Smooth muscle cell (in vitro differentiated cells): ENCODE data around the gene SPATA6L. TPM values are rescaled to one million over a fixed set of nuclear protein-coding genes. Genes with fewer than 3 reads are reported as not detected.

ENCODE experiments used
- DNase-seq: peaks from one replicate; lab custom pipeline; 2025; ENCODE audit not compliant: unreplicated experiment; lab: John Stamatoyannopoulos, UW
- H2AFZ ChIP-seq: fragments of 200-600 bp; sonication (generic); 2 replicates; pipeline ENCODE4 v1.6.0; 2016; ENCODE audit warnings: antibody characterized with exemption, low read depth, mild to moderate bottlenecking
- H3F3A ChIP-seq: fragments of 200-600 bp; sonication (generic); 2 replicates; pipeline ENCODE4 v1.6.0; 2017; ENCODE audit warnings: antibody characterized with exemption, low read depth
- H3K27ac ChIP-seq: fragments of 200-600 bp; sonication (generic); 2 replicates; pipeline ENCODE4 v1.5.1; 2016; ENCODE audit warnings: low read depth, mild to moderate bottlenecking
- H3K27me3 ChIP-seq: fragments of 200-600 bp; sonication (generic); 2 replicates; pipeline ENCODE4 v1.6.1; 2016; ENCODE audit warnings: low read depth, mild to moderate bottlenecking
- H3K36me3 ChIP-seq: fragments of 200-600 bp; sonication (generic); 2 replicates; pipeline ENCODE4 v1.5.1; 2016; ENCODE audit warnings: low read depth
- H3K4me1 ChIP-seq: fragments of 200-600 bp; sonication (generic); 2 replicates; pipeline ENCODE4 v1.5.1; 2016; ENCODE audit warnings: low read depth
- H3K4me2 ChIP-seq: fragments of 200-600 bp; sonication (generic); 2 replicates; pipeline ENCODE4 v1.6.0; 2016; ENCODE audit warnings: mild to moderate bottlenecking
- H3K4me3 ChIP-seq: fragments of 200-600 bp; sonication (generic); 2 replicates; pipeline ENCODE4 v1.5.1; 2016; ENCODE audit warnings: mild to moderate bottlenecking
- H3K79me2 ChIP-seq: fragments of 200-600 bp; sonication (generic); 2 replicates; pipeline ENCODE4 v1.6.0; 2016; ENCODE audit warnings: low read depth, mild to moderate bottlenecking
- H3K9ac ChIP-seq: fragments of 200-600 bp; sonication (generic); 2 replicates; pipeline ENCODE4 v1.6.0; 2016; ENCODE audit warnings: low read depth
- H3K9me3 ChIP-seq: fragments of 200-600 bp; sonication (generic); replicated peaks from 2 replicates; pipeline ENCODE4 v1.5.1; 2016; ENCODE audit warnings: low read depth
- H4K20me1 ChIP-seq: fragments of 200-600 bp; sonication (generic); 2 replicates; pipeline ENCODE4 v1.6.0; 2016; ENCODE audit warnings: low read depth
- CTCF ChIP-seq: fragments of 200-600 bp; sonication (generic); IDR thresholded peaks from 2 replicates; pipeline ENCODE4 v1.5.1; 2017; ENCODE audit warnings: borderline replicate concordance, mild to moderate bottlenecking, antibody characterized with exemption; ENCODE audit not compliant: insufficient read depth, poor library complexity, severe bottlenecking
- WGBS: methylation state at CpG from one replicate; pipeline ENCODE4 v1.1.7; 2016; ENCODE audit warnings: low lambda C conversion rate; 5-methylcytosine and 5-hydroxymethylcytosine counted together
- polyA plus RNA-seq: library from polyadenylated mRNA; unstranded; fragments of >200 nt; fragmentation: Nextera tagmentation; extraction: Ambion mirVana; gene quantifications from 2 replicates; pipeline ENCODE4 v1.2.1, GENCODE V29; 2016
- total RNA-seq: library from RNA; depleted of rRNA; stranded (reverse); fragments of >200 nt; gene quantifications from 2 replicates; pipeline ENCODE4 v1.2.3, GENCODE V29; 2014

Gene SPATA6L
- total and polyA plus RNA-seq, 2 experiments from 2014 or later, result 0.57 to 0.67 TPM

- H3K4me3 ChIP-seq, result no peak overlapping the region
- no peak overlapping the region for H2AFZ ChIP-seq
- no peaks in the 10 kb centered on the region for H3K9me3 ChIP-seq
- no peaks in the 10 kb centered on the region for H4K20me1 ChIP-seq
- peaks cover 2% of the 10 kb centered on the region for H3K4me1 ChIP-seq
- no peak overlapping the region for H3K9ac ChIP-seq
- H3F3A ChIP-seq, result no peaks in the 10 kb centered on the region
- H3K36me3 ChIP-seq, result no peaks in the 10 kb centered on the region
- no peaks in the 10 kb centered on the region for H3K79me2 ChIP-seq
- DNase-seq, result no peak
- TF ChIP-seq CTCF, result no peak
- 69% methylated on average over 2 of the region's 2 CpGs for WGBS
- no peak overlapping the region for H3K27ac ChIP-seq
- H3K27me3 ChIP-seq, result no peaks in the 10 kb centered on the region
- H3K4me2 ChIP-seq, result no peak overlapping the region
Observed at GRCh38 chr9:4620881-4621555, 45.3 kb downstream of the SPATA6L start.

GRCh38 chr9:4620057-4620765, 46.1 kb downstream of the SPATA6L start:
- no peaks in the 10 kb centered on the region for H3K9me3 ChIP-seq
- H3K27me3 ChIP-seq, result no peaks in the 10 kb centered on the region
- H3K27ac ChIP-seq, result no peak overlapping the region
- TF ChIP-seq CTCF, result no peak
- DNase-seq, result no peak
- no peaks in the 10 kb centered on the region for H3K36me3 ChIP-seq
- no peak overlapping the region for H3K4me2 ChIP-seq
- H3K4me3 ChIP-seq, result no peak overlapping the region
- H2AFZ ChIP-seq, result no peak overlapping the region
- no peaks in the 10 kb centered on the region for H3F3A ChIP-seq
- peaks cover 2% of the 10 kb centered on the region for H3K4me1 ChIP-seq
- no peaks in the 10 kb centered on the region for H3K79me2 ChIP-seq
- no peaks in the 10 kb centered on the region for H4K20me1 ChIP-seq
- 86% methylated on average over 3 of the region's 3 CpGs for WGBS
- H3K9ac ChIP-seq, result no peak overlapping the region

GRCh38 chr9:4618700-4619099, 47.6 kb downstream of the SPATA6L start:
- H3K9ac ChIP-seq, result no peak overlapping the region
- TF ChIP-seq CTCF, result no peak
- H3K27ac ChIP-seq, result no peak overlapping the region
- H3K4me1 ChIP-seq, result peaks cover 2% of the 10 kb centered on the region
- H3K27me3 ChIP-seq, result no peaks in the 10 kb centered on the region
- 95% methylated on average over 2 of the region's 2 CpGs for WGBS
- no peak for DNase-seq
- H3K4me3 ChIP-seq, result no peak overlapping the region
- no peaks in the 10 kb centered on the region for H3K9me3 ChIP-seq
- no peaks in the 10 kb centered on the region for H3K79me2 ChIP-seq
- H3K4me2 ChIP-seq, result no peak overlapping the region
- H2AFZ ChIP-seq, result no peak overlapping the region
- H3F3A ChIP-seq, result no peaks in the 10 kb centered on the region
- no peaks in the 10 kb centered on the region for H3K36me3 ChIP-seq
- H4K20me1 ChIP-seq, result no peaks in the 10 kb centered on the region
